ENCODE results near the gene GLI3.

Gene GLI3

DNA sequence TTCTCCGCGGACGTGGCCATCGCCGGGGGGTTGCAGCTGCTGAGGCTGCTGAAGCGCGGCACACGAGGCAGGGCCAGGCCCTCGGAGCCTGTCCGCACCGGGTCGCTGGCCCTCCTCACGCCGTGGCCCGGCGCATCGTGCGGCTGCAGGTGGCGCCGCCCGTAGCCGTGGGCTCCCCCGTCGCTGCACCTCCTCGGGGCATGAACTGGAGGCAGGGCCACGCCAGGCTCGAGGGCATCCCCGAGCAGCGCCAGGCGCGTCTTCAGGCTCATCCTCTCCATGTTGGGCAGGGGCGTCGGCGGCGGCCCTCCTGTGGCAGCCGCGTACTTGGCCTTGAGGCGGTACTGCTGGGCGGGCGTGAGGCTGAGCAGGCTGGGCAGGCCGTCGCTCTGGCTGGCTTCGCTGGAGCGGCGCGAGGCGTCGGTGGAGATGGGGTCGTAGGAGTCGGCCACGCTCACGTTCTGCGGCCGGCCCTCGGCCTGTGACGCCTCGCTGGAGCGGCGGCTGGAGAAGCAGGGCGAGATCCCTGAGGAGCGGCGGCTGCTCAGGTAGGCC, 271.0 kb downstream of the GLI3 start:
- H3K9me3 ChIP-seq (ENCODE audit: control insufficient read depth, insufficient read depth, low read depth, low read length) = no peaks in the 10 kb centered on the region
- TF ChIP-seq ZNF184 (tag by site-specific recombination; IDR thresholded peaks at IDR 0.05) (no peak), ZNF175 (tag by site-specific recombination; IDR thresholded peaks at IDR 0.05) (no peak), PRDM1 (tag by site-specific recombination; IDR thresholded peaks at IDR 0.05) (no peak), KLF7 (tag by site-specific recombination; IDR thresholded peaks at IDR 0.05; ENCODE audit: borderline replicate concordance) (no peak), BCL11A (tag by site-specific recombination; IDR thresholded peaks at IDR 0.05; ENCODE audit: low read depth) (no peak), ZNF660 (tag by site-specific recombination; IDR thresholded peaks at IDR 0.05) (no peak), KLF9 (tag by site-specific recombination; IDR thresholded peaks at IDR 0.05; ENCODE audit: low read depth) (no peak), ZNF830 (tag by site-specific recombination; IDR thresholded peaks at IDR 0.05; ENCODE audit: low read depth) (no peak), ZNF350 (tag by site-specific recombination; IDR thresholded peaks at IDR 0.05) (no peak)
- CTCF ChIA-PET = interaction anchor here (1.2 kb wide), 1 partner anchor 10 kb away, joined by 3 read pairs; no protein-coding TSS in a partner anchor

DNA sequence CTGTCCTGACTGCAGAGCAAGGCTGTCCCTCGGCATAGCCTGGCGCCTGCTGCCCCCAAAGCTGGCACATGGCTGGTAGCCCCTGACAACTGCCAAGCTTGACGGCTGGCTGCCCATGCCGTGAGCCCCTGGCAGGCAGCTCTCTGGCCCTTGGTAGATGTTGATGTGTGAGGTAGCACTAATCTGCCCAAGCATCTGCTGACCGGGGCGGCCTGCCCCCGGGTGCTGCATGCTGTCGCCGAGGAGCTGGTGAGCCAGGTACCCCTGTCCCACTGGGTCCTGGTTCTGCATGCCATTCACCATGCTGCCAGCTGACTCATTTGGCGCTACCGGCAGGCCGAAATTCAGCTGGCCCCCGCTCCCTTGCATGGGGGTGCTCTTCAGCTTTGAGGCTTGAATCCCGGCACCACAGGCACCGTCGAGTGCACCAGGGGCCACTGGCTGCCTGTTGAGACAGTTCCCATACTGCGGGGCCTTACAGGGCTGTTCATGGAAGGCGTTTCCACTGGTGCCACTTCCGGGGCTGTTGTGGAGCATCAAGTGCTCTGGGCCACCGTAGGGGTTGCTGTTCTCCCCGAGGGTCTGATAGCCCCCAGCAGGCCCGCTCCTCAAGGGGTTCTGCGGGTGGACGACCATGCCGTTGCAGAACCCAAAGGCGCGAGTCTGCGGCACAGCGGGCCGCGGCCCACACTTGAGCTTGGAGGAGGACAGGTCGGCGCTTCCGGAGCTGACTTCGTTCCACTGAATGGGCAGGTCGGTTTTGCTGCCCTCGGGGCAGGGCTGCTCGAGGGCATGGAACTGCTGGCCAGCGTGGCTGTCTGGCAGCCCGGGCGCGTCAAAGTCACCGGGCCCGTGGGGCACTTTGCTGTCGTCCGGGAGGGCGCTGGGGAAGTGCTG, 271.9 kb downstream of the GLI3 start:
- Histone ChIP-seq H3K9me3 (ENCODE audit: control insufficient read depth, insufficient read depth, low read depth, low read length) (no peaks in the 10 kb centered on the region), H3K27ac (ENCODE audit: extremely low read depth, low read depth, low read length) (no peak overlapping the region), H3K36me3 (ENCODE audit: control insufficient read depth in 2 of 2, insufficient read depth in 1 of 2, low read length in 2 of 2) (peaks cover 5 to 51% of the 10 kb centered on the region in 2 experiments; a peak in 2 of 3 replicates), H3K4me3 (ENCODE audit: low read depth, low read length) (no peak overlapping the region), H3K4me1 (ENCODE audit: control insufficient read depth, insufficient read depth, low read length) (no peaks in the 10 kb centered on the region)
- POLR2A ChIA-PET = no interaction called here
- CTCF ChIA-PET = interaction anchor here (0.8 to 0.9 kb wide), 3 partner anchors 10 to 24 kb away, joined by 3 to 5 read pairs (median 3); no protein-coding TSS in a partner anchor
- TF ChIP-seq ZNF175 (tag by site-specific recombination; IDR thresholded peaks at IDR 0.05) (no peak), ZNF560 (tag by site-specific recombination; IDR thresholded peaks at IDR 0.05; ENCODE audit: borderline replicate concordance) (no peak), ZFP37 (tag by site-specific recombination; IDR thresholded peaks at IDR 0.05) (no peak), ZNF843 (tag by site-specific recombination; IDR thresholded peaks at IDR 0.05) (no peak), GLI2 (tag by site-specific recombination; IDR thresholded peaks at IDR 0.05; ENCODE audit: borderline replicate concordance, low read depth) (no peak), ZNF341 (tag by site-specific recombination; IDR thresholded peaks at IDR 0.05; ENCODE audit: low read depth) (no peak), ZNF776 (tag by site-specific recombination; IDR thresholded peaks at IDR 0.05; ENCODE audit: borderline replicate concordance) (no peak), ZNF311 (tag by site-specific recombination; IDR thresholded peaks at IDR 0.05; ENCODE audit: borderline replicate concordance) (no peak), KLF1 (tag by site-specific recombination; IDR thresholded peaks at IDR 0.05) (no peak), ZNF664 (tag by site-specific recombination; IDR thresholded peaks at IDR 0.05) (no peak), ZNF416 (tag by site-specific recombination; IDR thresholded peaks at IDR 0.05) (no peak)
- TF ChIP-seq, protein P1, sequence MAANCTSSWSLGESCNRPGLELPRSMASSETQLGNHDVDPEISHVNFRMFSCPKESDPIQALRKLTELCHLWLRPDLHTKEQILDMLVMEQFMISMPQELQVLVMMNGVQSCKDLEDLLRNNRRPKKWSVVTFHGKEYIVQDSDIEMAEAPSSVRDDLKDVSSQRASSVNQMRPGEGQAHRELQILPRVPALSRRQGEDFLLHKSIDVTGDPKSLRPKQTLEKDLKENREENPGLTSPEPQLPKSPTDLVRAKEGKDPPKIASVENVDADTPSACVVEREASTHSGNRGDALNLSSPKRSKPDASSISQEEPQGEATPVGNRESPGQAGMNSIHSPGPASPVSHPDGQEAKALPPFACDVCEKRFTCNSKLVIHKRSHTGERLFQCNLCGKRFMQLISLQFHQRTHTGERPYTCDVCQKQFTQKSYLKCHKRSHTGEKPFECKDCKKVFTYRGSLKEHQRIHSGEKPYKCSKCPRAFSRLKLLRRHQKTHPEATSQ (tag by site-specific recombination; IDR thresholded peaks at IDR 0.05) = no peak
- TF ChIP-seq, protein P2, sequence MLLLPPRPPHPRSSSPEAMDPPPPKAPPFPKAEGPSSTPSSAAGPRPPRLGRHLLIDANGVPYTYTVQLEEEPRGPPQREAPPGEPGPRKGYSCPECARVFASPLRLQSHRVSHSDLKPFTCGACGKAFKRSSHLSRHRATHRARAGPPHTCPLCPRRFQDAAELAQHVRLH (tag by site-specific recombination; IDR thresholded peaks at IDR 0.05) = no peak
- TF ChIP-seq, protein P3, sequence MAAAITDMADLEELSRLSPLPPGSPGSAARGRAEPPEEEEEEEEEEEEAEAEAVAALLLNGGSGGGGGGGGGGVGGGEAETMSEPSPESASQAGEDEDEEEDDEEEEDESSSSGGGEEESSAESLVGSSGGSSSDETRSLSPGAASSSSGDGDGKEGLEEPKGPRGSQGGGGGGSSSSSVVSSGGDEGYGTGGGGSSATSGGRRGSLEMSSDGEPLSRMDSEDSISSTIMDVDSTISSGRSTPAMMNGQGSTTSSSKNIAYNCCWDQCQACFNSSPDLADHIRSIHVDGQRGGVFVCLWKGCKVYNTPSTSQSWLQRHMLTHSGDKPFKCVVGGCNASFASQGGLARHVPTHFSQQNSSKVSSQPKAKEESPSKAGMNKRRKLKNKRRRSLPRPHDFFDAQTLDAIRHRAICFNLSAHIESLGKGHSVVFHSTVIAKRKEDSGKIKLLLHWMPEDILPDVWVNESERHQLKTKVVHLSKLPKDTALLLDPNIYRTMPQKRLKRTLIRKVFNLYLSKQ (tag by site-specific recombination; IDR thresholded peaks at IDR 0.05; ENCODE audit: borderline replicate concordance) = no peak
- TF ChIP-seq, protein P4, sequence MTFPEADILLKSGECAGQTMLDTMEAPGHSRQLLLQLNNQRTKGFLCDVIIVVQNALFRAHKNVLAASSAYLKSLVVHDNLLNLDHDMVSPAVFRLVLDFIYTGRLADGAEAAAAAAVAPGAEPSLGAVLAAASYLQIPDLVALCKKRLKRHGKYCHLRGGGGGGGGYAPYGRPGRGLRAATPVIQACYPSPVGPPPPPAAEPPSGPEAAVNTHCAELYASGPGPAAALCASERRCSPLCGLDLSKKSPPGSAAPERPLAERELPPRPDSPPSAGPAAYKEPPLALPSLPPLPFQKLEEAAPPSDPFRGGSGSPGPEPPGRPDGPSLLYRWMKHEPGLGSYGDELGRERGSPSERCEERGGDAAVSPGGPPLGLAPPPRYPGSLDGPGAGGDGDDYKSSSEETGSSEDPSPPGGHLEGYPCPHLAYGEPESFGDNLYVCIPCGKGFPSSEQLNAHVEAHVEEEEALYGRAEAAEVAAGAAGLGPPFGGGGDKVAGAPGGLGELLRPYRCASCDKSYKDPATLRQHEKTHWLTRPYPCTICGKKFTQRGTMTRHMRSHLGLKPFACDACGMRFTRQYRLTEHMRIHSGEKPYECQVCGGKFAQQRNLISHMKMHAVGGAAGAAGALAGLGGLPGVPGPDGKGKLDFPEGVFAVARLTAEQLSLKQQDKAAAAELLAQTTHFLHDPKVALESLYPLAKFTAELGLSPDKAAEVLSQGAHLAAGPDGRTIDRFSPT (tag by site-specific recombination; IDR thresholded peaks at IDR 0.05) = no peak
- TF ChIP-seq, protein P5, sequence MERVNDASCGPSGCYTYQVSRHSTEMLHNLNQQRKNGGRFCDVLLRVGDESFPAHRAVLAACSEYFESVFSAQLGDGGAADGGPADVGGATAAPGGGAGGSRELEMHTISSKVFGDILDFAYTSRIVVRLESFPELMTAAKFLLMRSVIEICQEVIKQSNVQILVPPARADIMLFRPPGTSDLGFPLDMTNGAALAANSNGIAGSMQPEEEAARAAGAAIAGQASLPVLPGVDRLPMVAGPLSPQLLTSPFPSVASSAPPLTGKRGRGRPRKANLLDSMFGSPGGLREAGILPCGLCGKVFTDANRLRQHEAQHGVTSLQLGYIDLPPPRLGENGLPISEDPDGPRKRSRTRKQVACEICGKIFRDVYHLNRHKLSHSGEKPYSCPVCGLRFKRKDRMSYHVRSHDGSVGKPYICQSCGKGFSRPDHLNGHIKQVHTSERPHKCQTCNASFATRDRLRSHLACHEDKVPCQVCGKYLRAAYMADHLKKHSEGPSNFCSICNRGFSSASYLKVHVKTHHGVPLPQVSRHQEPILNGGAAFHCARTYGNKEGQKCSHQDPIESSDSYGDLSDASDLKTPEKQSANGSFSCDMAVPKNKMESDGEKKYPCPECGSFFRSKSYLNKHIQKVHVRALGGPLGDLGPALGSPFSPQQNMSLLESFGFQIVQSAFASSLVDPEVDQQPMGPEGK (tag by site-specific recombination; IDR thresholded peaks at IDR 0.05) = no peak

More for the DNA sequence above, 271.0 kb downstream of the GLI3 start:
- Histone ChIP-seq H3K36me3 (ENCODE audit: control insufficient read depth in 2 of 2, insufficient read depth in 1 of 2, low read length in 2 of 2) (peaks cover 5 to 52% of the 10 kb centered on the region in 2 experiments; a peak in 2 of 3 replicates), H3K4me1 (ENCODE audit: control insufficient read depth, insufficient read depth, low read length) (no peaks in the 10 kb centered on the region), H3K4me3 (ENCODE audit: low read depth, low read length) (no peak overlapping the region), H3K27ac (ENCODE audit: extremely low read depth, low read depth, low read length) (no peak overlapping the region)
- POLR2A ChIA-PET = no interaction called here
